Measurements from ENCODE around the gene CALHM2.

The CALHM2 gene

DNA sequence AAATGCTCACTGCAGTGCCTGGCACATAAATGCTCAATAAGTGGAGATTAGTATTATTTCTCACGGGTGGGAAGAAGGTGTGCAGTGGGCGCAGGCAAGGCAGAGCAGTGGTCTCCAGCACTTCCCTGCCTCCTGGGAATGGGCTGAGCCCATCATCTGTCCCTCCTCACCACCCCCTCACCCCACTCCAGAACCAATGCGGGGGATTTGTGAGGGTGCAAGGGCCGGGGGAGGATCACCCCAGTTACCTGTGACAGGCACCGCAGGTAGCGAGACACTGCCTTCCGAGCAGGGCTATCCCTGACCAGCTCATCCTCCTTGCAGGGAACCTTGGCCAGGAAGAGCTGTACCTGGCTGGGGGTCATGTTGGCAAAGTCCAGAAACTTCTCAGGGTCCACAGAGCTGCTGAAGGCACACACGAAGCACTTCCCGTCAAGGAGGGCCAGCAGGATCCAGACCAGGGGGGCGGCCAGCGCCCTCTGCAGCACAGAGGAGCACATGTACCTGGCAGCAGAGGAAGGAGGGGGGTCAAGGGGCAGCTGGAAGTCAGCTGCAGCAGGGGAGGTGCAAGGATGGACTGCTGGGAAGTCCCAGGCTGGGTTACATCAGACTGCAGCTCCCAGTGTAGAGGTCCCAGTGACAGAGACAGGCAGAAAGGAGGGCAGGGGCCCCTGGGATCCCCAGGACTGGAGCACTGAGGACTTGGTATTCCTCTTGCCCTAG, 24.0 kb upstream of the CALHM2 start:
- DNase-seq (ENCODE audit: low spot score) = no peak

DNA sequence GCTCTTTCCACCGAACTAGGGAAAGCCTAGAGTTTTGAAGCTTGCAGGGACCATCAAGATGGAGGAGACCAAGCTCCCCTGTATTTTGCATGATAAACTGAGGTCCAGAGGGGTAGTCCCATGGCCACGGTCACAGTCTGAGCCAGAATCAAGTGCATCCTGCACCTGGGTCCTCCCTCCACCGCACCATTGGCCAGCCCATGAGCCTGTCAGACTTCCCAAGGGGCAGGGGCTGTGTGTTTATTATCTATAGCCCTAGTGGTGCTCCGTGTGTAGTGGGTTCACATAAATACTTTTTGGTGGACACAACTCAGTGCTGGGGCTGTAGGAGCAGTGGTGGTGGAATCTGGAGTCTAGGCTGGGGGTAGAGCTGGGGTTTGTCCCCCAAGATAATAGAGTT, 23.3 kb upstream of the CALHM2 start:
- no peak for DNase-seq (ENCODE audit: low spot score)

DNA sequence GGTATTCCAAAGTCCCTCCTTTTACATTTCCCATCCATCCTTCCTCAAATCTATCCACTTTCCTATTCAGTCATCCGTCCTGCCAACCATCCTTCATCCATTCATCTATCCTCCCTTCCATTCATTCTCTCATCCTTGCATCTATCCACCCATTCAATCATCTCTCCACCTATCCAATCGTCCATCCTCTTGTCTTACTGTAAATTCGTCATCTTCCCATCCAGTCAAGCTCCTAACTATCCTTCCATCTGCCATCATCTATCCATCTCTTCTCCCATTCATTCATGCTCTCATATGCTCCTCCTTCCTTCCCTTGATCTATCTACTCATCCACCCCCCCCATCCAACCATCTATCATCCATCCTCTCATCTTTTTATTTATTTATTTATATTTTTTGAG, 21.9 kb upstream of the CALHM2 start:
- DNase-seq (ENCODE audit: low spot score) = no peak

DNA sequence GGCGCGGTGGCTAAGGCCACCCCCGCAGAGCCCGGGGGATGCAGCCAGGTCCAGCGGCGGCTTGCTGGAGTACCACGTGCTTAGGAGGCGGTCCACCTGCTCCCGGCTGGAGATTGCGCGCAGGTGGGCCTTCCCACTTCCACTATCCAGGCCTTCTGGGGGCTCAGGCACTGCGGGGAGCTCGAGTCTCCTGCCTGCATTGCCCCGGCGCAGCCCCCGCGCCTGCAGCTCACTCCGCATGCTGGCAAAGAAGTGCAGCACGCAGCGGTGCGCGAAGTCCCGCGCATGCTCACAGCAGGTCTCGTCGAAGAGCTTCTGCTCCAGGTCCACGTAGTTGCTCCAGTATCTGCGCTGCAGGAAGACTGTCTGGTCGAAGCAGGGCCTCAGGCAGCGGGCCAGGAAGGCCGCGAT, 21.1 kb upstream of the CALHM2 start:
- no peak for DNase-seq (ENCODE audit: low spot score)

DNA sequence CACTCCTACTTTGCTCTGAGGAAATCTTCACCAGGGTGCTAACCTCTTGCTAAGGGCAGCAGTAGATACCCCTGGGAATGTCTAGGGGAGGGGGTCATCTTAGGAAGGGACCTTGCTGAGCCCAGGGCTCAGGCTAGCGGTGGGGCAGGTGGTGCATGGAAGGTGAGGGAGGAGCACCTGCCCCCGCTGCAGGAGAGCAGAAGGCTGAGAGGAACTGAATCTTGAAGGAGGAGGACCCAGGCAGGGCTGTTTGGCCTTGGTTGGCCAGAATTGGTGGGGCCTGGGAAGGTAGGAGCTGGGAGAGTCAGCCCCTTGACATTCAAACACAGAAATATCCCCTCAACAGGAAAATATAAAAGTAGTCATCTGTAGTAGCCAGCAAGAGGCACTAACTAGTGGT, 19.8 kb upstream of the CALHM2 start:
- DNase-seq (ENCODE audit: low spot score) = no peak

DNA sequence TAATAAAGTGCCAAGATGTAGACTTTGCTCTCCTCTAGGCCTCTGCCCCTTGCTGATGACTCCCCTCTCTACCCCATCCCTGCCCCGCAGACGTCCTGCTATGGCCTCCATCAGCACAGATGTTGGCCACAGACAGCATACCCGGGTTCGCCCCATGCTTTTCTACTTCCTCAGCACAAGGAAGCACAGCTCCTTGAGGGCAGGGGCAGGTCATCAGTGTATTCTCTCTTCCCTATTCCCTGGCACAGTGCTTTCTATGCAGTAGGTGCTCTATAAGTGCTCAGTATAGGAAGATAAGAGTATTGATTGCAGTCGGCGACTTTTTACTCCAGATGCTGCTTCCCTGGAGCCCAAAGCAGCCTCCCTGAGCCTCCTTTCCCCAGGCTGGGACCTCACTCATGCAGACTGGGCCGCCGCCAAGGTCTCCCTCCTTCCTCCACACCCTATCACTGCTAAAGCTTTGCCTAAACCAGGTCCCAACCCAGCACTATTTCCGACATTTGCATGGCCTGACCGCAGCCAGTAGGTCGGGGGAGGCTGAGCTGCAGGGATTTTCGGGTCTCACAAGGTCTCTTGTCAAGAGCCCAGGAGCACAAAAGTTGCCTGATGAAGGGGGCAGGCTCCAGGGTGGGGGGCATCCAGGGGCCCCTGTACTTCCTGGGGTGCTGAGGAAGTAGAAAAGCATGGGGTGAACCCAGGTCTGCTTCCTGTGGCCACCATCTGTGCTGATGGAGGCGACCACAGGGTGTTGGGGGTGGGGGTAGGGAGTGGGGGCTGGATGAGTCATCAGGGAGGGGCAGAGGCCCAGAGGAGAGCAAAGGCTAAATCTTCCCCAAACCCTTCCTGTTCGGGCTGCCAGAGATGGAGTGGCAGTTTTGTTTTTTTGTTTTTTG, 18.8 kb upstream of the CALHM2 start:
- DNase-seq (ENCODE audit: low spot score) = no peak

DNA sequence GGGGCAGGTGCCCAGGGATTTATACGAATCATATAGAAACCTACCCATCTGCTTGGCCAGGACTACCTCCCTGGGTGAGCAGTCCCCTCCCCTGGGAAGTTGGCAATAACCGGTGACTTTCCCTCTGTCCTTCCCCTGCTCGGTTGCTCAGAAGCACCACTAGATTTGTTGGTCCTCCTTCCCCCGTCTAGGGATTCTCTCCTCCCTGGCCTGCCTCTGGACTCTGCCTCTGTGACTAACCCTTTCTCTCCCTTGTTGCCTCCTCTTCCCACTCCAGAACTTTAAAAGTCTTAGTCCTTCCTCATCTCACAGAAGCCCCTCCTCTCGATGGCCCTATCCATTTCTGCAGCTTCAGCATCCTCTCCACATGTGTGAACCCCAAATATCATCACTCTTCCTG, 17.0 kb upstream of the CALHM2 start:
- DNase-seq (ENCODE audit: low spot score) = no peak

DNA sequence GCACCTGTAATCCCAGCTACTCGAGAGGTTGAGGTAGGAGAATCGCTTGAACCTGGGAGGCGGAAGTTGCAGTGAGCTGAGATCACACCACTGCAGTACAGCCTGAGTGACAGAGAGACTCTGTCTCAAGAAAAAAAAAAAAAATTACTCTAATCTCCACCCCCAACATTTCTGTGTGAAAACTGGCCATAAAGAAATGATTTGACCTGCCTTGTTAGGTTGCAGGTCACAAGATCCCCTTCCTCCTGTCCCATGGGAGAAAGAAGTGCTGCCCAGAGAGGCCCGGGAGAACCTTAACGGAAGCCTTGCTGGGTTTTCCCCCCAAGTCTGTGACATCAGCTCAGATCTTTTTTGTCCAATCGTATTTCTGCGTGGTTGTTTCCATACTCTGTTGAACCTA, 15.2 kb upstream of the CALHM2 start:
- no peak for DNase-seq (ENCODE audit: low spot score)

DNA sequence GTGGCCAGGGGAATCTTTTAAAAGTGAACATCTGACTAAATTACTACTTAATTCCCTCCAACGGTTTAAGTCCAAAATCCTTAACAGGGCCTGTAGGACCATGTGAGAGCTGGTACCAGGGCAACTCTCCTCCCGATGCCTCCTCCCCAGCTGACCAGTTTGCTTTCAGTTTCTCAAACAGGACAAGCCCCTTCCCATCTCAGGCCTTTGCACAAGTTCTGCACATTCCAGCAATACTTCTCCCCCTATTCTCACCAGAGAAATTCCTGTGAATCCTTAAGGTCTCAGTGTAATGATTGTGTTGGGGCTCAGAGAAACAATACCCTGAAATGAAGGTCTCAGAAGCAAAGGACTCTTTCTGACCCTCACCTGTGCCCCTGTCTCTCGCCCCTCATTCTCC, 14.6 kb upstream of the CALHM2 start:
- DNase-seq (ENCODE audit: low spot score) = no peak

DNA sequence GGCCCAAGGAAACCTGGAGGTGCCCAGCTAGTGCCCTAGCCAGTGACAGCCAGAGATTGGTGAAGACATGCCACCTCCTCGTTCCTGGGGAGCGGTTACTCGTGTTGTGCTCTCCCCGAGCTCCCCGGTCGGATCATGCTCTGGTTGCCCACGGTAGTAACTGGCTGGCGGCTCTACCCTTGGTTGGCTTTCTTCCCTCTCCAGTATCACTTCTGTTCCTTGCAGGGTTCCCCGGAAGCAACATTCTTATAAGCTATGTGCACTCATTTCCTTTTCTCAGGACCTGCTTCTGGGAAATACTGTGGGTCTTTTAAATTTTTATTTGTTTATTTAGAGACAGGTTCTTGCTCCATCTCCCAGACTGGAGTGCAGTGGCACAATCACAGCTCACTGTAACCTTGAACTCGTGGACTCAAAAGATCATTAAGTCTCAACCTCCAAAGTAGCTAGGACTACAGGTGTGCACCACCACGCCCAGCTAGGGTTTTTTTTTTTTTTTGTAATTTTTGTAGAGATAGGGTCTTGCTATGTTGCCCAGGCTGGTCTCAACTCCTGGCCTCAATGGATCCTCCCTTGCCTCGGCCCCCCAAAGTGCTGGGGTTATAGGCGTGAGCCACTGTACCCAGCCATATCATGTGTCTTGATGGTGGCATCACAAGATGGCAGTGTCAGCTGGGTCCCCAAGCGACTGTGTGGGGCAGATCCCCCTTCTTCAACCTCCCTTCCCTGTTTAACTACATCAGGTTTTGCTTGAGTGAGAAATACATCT, 13.4 kb upstream of the CALHM2 start:
- peak; percentile 11 for DNase-seq (ENCODE audit: low spot score)

DNA sequence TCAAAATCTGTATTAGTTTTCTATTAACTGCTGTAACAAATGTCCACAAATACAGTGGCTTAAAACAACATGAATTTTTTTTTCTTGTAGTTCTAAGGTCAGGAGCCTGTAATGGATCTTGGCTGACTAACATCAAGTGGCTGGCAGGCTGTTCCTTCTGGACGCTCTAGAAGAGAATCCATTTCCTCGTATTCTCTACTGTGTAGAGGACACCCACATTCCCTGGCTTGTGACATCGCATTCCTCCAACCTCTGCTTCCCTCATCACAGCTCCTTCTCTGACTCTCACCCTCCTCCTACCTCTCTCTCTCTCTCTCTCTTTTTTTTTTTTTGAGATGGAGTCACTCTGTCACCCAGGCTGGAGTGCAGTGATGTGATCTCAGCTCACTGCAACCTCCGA, 11.3 kb upstream of the CALHM2 start:
- DNase-seq (ENCODE audit: low spot score) = no peak

DNA sequence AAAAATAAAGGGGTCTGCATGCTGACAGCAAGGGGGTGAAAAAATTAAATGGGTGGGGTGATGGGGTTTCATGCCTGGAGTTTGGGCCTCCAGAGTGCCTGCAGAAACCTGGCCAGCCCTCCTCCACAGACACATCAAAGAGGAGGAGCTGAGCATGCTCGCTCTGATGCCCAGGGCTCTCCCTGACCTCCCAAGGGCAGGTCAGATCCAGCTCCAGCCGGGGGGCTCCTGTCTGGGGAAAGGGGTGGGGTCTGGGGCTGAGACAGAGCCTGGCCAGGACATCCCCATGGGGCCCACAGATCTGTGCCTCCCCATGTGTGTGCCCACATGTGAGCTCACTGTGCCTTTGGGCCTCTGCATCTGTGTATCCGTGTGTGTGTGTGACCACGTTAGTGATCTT, 7.4 kb upstream of the CALHM2 start:
- DNase-seq (ENCODE audit: low spot score) = no peak

DNA sequence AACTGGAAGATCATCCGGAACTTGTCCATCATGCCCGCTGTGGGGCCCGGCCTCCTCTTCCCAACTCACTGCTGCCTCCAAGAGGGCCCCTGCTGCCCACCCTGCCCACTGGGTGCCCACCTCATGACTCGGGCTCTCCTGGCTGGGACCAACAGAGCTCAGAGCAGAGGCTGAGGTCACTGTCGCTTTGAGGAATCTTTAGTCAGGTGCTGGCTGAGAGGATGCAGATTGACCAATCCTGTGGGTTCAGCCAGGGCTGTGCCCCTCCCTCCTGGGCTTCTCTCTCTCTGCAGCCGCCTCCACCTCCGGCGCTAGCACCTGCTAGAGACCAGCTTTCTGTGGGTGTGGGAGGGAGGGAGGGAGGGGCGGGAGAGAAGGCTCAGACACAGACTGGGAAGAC, 6.5 kb upstream of the CALHM2 start, which contains the start of gene CALHM1:
Gene CALHM1, minus strand, starts transcription at position 181 of the 400 bp plus-strand sequence. Its CDS starts 149 bp downstream, at position 32.
- DNase-seq (ENCODE audit: low spot score) = no peak

DNA sequence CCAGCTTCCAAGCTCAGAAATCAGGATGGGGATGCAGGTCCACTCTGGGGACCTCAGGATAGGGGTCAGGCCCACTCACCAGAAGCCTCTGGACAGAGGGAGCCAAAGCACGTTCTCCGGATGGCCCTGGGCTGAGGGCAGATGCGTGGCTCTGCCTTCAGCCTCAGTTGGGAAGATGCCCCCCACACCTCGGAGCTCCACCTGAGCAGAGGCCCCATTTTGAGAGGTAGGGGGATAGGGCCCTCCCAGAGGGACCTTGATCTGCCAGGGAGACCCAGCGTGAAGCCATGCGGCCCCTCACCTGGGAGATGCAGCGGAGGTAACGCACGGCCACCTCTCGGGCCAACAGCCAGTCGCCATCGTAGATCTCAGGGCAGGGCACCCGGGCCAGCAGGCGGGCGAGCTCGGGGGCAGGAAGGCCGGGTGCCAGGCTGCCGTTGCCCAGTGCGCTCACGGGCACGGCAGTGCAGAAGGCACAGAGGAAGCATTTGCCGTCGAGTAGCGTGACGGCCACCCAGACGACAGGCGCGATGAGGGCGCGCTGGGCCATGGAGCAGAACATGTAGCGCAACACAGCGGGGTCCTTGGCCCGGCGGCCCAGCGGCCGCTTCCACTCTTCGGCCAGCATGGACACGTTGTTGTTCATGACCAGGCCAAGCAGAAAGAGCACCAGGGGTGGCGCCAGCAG, 5.9 kb upstream of the CALHM2 start:
- no peak for DNase-seq (ENCODE audit: low spot score)

DNA sequence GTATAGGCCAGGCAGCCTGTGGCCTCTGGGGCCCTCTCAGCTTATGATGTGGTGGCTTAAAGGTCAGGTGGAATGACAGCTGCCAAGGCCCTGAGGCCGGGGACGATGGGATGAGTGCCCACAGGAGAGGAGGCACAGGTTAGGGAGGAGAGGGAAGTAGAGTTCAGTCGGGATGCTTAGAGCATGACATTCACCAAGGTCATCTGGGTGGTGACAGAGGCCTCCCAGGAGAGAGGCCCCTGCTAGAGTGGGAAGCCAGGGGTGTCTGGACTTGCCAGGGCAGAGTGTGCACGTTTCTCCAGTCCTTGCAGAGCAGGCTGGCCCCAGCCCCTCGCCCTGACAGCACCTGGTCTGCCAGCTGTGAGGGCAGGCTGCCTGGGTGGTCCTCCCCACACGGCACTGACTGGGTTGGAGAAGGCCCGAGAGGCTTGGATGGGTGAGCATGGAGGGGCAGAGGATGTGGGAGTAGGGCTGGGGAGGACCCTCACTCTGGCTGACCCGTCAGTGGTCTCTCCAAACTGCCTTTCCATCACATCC, 5.1 kb upstream of the CALHM2 start:
- no peak for DNase-seq (ENCODE audit: low spot score)

DNA sequence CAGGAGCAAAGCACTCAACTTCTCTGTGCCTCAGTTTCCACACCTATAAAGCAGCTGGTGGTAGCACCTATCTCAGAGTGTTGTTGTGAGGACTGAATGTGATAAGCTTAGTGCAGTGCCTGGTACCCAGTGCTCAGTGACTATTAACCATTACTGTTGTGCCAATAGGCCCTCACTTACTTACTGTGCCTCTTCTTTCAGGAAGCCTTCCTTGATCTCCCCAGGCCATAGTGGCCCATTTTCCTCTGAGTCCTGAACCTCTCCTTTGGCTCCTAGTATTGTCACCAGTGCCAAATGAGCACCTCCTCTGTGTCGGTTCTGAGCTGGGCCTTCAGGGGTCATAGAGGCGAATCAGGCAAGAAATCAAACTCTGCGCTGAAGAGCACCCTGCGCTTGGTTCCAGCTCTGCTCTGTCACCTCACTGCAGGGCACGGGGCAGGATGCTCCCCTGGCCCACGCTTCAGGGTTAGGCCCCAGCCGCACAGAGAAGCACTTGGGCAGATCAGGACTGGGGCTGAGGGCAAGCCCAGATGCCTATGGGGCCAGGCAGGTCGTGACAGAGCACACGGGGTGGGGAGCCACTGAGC, 4.0 kb upstream of the CALHM2 start:
- no peak for DNase-seq (ENCODE audit: low spot score)

DNA sequence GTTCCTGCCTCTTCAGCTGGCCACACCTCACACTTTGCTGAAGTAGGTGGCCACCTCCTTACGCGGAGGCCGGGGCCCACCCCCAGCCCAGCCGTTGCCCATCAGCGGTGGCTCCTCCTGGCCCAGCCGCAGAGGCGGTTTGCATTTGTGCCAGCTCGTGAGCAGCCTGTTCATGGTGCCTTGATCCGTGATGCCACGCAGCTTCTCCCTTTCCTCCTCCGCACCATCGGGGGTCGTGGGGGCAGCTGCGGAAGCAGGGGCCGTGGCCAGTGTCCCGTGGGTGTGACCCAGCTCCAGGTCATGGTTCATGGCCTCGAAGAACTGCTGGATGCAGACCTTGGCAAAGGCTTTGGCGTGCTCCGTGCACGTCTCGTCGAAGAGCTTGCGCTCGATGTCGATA, 3.1 kb upstream of the CALHM2 start:
- no peak for DNase-seq (ENCODE audit: low spot score)

DNA sequence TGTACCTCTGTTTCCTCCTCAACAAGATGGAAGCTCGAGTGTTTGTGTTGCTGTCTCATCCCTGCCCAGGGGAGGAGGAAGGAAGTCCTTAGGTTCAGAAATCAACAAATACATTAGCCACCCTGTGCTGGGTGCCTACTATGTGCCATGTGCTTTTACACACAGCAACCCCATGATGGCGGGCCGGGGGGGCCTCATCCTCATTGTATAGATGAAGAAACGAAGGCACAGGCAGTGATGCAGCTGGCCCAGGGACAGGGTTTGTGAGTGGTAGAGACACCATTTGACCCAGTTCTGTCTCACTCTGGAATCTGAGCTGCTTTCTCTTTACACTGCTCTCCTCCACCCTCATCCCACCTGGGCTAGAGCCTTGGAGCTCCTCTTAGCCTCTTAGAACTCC, 1.9 kb upstream of the CALHM2 start:
- no peak for DNase-seq (ENCODE audit: low spot score)

DNA sequence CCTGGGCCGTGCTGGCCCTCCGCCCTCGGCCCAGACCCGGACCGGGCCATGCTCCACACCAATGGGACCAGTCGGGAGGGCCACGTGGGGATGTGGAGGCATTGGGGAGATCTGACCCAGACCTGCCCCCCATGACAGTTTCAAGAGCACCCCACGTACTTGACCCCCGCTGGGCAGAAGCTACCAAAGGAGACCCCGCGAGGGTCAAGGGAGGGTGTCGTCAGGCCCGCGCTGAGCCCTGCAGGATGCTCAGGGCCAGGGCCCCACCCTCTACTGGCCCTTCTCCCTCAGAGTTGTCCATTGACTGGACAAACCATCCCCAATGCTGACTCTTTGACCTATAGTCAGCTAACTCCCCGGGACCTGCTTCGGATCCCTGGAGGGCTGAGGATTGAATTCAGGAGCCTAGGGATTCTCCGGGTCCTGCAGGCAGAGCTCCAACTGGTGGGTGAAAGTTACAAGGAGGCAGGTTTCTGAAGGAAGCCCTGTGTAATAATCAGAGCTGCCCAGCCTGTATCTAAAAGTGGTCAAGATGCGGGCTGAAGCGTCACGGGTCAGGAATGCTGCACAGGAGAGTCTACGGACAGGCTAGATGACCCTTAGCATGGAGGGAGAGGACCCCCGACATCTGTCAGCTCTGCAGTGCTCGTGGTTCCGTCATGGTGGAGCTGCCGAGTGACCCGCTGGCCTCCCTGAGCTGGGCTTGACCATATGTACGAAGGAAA, 498 bp upstream of the CALHM2 start:
- no peak for DNase-seq (ENCODE audit: low spot score)

DNA sequence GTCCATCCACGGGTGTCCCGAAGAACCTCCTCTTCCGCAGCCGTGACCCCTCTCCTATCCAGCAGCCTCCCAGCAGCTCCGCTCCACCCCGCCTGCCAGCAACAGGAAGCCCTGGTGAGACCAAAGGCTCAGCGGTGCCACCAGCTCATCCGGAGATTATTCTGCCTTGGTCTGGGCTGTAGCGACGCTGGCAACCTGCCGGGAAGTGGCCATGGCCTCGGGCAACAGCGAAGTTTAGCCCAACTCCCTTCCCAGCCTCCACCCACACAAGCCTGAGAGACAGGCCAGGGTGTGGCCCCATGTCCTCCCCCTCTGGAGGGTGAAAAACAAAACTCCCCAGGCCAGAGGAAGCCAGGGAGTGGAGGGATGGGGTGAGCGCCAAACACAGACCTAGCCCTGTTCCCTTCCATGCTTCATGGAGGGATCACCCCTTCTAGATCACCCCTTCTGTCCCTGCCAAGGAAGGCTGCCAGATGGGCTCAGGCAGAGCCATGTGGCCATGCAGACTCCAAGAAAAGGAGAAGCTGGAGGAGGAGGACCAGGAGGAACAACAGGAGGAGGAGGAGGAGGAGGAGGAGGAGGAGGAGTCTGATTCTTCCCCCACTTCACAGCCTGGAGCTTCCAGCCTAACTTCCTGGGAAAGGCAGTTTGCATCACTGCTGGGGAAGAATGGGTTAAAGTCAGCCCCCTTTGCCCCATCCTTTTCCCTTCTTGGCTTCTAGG, 918 bp downstream of the CALHM2 start:
- DNase-seq (ENCODE audit: low spot score) = peak; percentile 25
